K562 (cell line): ENCODE measurements around the gene PTPRR. TPM values are rescaled to one million over a fixed set of nuclear protein-coding genes. Genes with fewer than 3 reads are reported as not detected.

Experiments used
- ATF3 ChIP-seq, 2 experiments: fragments of 450-650 bp in 1 of 2; sonication (generic) in 1 of 2; formaldehyde crosslinking in 1 of 2; IDR thresholded peaks in 1 of 2; conservative IDR thresholded peaks in 1 of 2; 2 replicates each; pipeline versions ENCODE4 v1.6.1 to v1.8.1; 2016 to 2023; ENCODE audit warnings: mild to moderate bottlenecking in 2 of 2, moderate library complexity in 2 of 2, inconsistent platforms in 1 of 2, missing genetic modification reagents in 1 of 2
- CHCHD3 ChIP-seq: fragments of 250-450 bp; sonication (Bioruptor Pico); IDR thresholded peaks from 2 replicates; pipeline ENCODE4 v2.1.2; 2022; ENCODE audit warnings: mild to moderate bottlenecking
- CREM ChIP-seq: IDR thresholded peaks from 2 replicates; pipeline ENCODE4 v1.6.1; 2014; ENCODE audit warnings: antibody characterized with exemption, low read depth
- E2F6 ChIP-seq, 2 experiments: IDR thresholded peaks; 2 replicates each; pipeline ENCODE4 v1.6.1; 2011; ENCODE audit warnings: borderline replicate concordance in 1 of 2, control low read depth in 1 of 2, low read depth in 1 of 2, low read length in 1 of 2, mild to moderate bottlenecking in 1 of 2, mixed read lengths in 1 of 2, moderate library complexity in 1 of 2; ENCODE audit not compliant: insufficient read depth in 1 of 2, insufficient read length in 1 of 2, poor library complexity in 1 of 2, severe bottlenecking in 1 of 2; ENCODE audit errors: extremely low read depth in 1 of 2
- GMEB1 ChIP-seq: fragments of 250-450 bp; sonication (Bioruptor Pico); IDR thresholded peaks from 2 replicates; pipeline ENCODE4 v1.4.0; 2020; ENCODE audit warnings: mild to moderate bottlenecking
- HES1 ChIP-seq: fragments of 450-650 bp; IDR thresholded peaks from 2 replicates; pipeline ENCODE4 v1.6.1; 2016; ENCODE audit warnings: low read depth, mild to moderate bottlenecking, moderate library complexity
- MAFF ChIP-seq: IDR thresholded peaks from 2 replicates; pipeline ENCODE4 v1.6.1; 2012; ENCODE audit warnings: low read length, improper control_type of control experiment
- POLR2B ChIP-seq: fragments of 450-650 bp; IDR thresholded peaks from 2 replicates; pipeline ENCODE4 v1.6.1; 2018; ENCODE audit warnings: low read depth; ENCODE audit not compliant: partially characterized antibody
- PTTG1 ChIP-seq: fragments of 450-650 bp; IDR thresholded peaks from 2 replicates; pipeline ENCODE4 v1.6.1; 2016; ENCODE audit warnings: low read depth, mild to moderate bottlenecking, missing genetic modification characterization, missing compliant biosample characterization
- RBFOX2 ChIP-seq: fragments of 200-400 bp; formaldehyde crosslinking; IDR thresholded peaks from 2 replicates; pipeline ENCODE4 v1.6.1; 2017; ENCODE audit warnings: low read depth, mild to moderate bottlenecking, low read length, moderate library complexity
- SIN3A ChIP-seq, 2 experiments: fragments of 150-350 bp in 1 of 2; IDR thresholded peaks; 2 replicates each; pipeline ENCODE4 v1.6.1; 2011 to 2016; ENCODE audit warnings: borderline replicate concordance in 2 of 2, low read depth in 2 of 2, low read length in 2 of 2, mild to moderate bottlenecking in 2 of 2, moderate library complexity in 2 of 2; ENCODE audit not compliant: control insufficient read depth in 1 of 2
- SMAD2 ChIP-seq: fragments of 150-350 bp; IDR thresholded peaks from 2 replicates; pipeline ENCODE4 v1.6.1; 2014; ENCODE audit warnings: low read depth, mild to moderate bottlenecking, low read length
- SMARCB1 ChIP-seq: IDR thresholded peaks from 2 replicates; pipeline ENCODE4 v1.6.1; 2011; ENCODE audit warnings: improper control_type of control experiment, low read depth; ENCODE audit not compliant: insufficient read length
- TCFL5 ChIP-seq: fragments of 250-450 bp; sonication (Bioruptor Pico); conservative IDR thresholded peaks from 2 replicates; pipeline ENCODE4 v1.6.1; 2021; ENCODE audit warnings: mild to moderate bottlenecking, moderate library complexity, matching md5 sums
- TEAD1 ChIP-seq, 2 experiments: fragments of 450-650 bp in 1 of 2; sonication (generic) in 1 of 2; formaldehyde crosslinking; IDR thresholded peaks; 2 replicates each; pipeline versions ENCODE4 v1.4.0 to v1.8.0; 2020 to 2022; ENCODE audit warnings: mild to moderate bottlenecking in 2 of 2, missing genetic modification reagents in 1 of 2
- ZNF134 ChIP-seq: fragments of 250-450 bp; sonication (Bioruptor Pico); conservative IDR thresholded peaks from 2 replicates; pipeline ENCODE4 v1.4.0; 2020
- ZNF395 ChIP-seq: fragments of 200-800 bp; sonication (Bioruptor generic); IDR thresholded peaks from 2 replicates; pipeline ENCODE4 v1.6.1; 2017; ENCODE audit warnings: missing genetic modification characterization, missing compliant biosample characterization
- ZNF444 ChIP-seq: fragments of 250-450 bp; sonication (Bioruptor Pico); IDR thresholded peaks from 2 replicates; pipeline ENCODE4 v1.4.0; 2020; ENCODE audit warnings: mild to moderate bottlenecking, moderate library complexity
- ZNF512 ChIP-seq: IDR thresholded peaks from 2 replicates; pipeline ENCODE4 v1.6.1; 2016; ENCODE audit warnings: missing genetic modification characterization, missing compliant biosample characterization
- polyA plus RNA-seq, 8 experiments: library from polyadenylated mRNA; depleted of rRNA in 4 of 8; stranded (reverse) in 5 of 8; unstranded in 3 of 8; fragments of >200 nt; fragmentation: Nextera tagmentation in 2 of 8; fragmentation: Illumina TruSeq in 1 of 8; extraction: Ambion mirVana in 2 of 8; extraction: Trizol in 1 of 8; gene quantifications; 2 replicates each; pipeline versions ENCODE4 v1.2.1 to v1.2.3, GENCODE V29; 2011 to 2014; ENCODE audit warnings: inconsistent platforms in 1 of 8, missing spikeins in 1 of 8
- total RNA-seq, 7 experiments: library from RNA; depleted of rRNA in 6 of 7; stranded (reverse); fragments of >200 nt in 6 of 7; fragmentation: Illumina TruSeq in 2 of 7; extraction: Trizol in 2 of 7; gene quantifications; 2 replicates each; pipeline versions ENCODE4 v1.2.1 to v1.2.3, GENCODE V29; 2011 to 2021; ENCODE audit warnings: low replicate concordance in 1 of 7

PTPRR gene
- total and polyA plus RNA-seq, 9 of the 15 experiments (the other 6 are each of a cell fraction or from before 2014, with no cell fraction given): 6.6 to 41.7 (median 12.3) TPM

- TF ChIP-seq ZNF512 (tag): no peak
- peak; percentile 79 for TF ChIP-seq POLR2B
- TF ChIP-seq ZNF395 (CRISPR knock-in tag): peak; percentile 11; the same call in 1 of the 2 replicates
- 0 out of 2 replicates have a peak, but pooled peaks have one; percentile 37 for TF ChIP-seq ATF3 (IDR thresholded peaks at IDR 0.05)
- no peak for TF ChIP-seq ATF3 (CRISPR knock-in tag; conservative IDR thresholded peaks at IDR 0.05)
- TF ChIP-seq TEAD1 (CRISPR knock-in tag; IDR thresholded peaks at IDR 0.05): 0 out of 4 replicates have a peak, but pooled peaks of 1 of the 2 experiments have one; percentile 28
- TF ChIP-seq MAFF: no peak
- TF ChIP-seq TCFL5: no peak
- no peak for TF ChIP-seq SIN3A (IDR thresholded peaks at IDR 0.05; ENCODE audit: borderline replicate concordance in 2 of 2, control insufficient read depth in 1 of 2, low read depth in 2 of 2, low read length in 2 of 2)
- TF ChIP-seq CHCHD3 (CRISPR knock-in tag): 0 out of 2 replicates have a peak, but pooled peaks have one; percentile 79
- TF ChIP-seq RBFOX2: peak; percentile 51
- TF ChIP-seq SMARCB1: no peak
- TF ChIP-seq CREM: peak; percentile 70; the same call in 1 of the 2 replicates
- TF ChIP-seq PTTG1 (tag): no peak
- peak; percentile 50 to 84 for TF ChIP-seq E2F6 (IDR thresholded peaks at IDR 0.05; ENCODE audit: borderline replicate concordance in 1 of 2, extremely low read depth in 1 of 2, insufficient read depth in 1 of 2, insufficient read length in 1 of 2, low read depth in 1 of 2, low read length in 1 of 2, poor library complexity in 1 of 2, severe bottlenecking in 1 of 2)
- no peak for TF ChIP-seq SMAD2
- no peak for TF ChIP-seq HES1
- no peak for TF ChIP-seq ZNF444 (CRISPR knock-in tag)
- no peak for TF ChIP-seq GMEB1 (CRISPR knock-in tag)
- peak; percentile 63 for TF ChIP-seq ZNF134 (CRISPR knock-in tag)
Measured at GRCh38 chr12:70660620-70661219, 259.8 kb downstream of the PTPRR start (continued).
